Epidermal melanocyte (primary cell): ENCODE data around the gene RELA.
"Not testable (repeated sequence)": the region's sequence is repeated elsewhere in the genome, so short reads cannot be mapped to it uniquely, and the experiment has no call there.

ENCODE experiments used
- DNase-seq: peaks from one replicate; pipeline ENCODE4 v3.0.0; 2011; ENCODE audit warnings: low spot score; ENCODE audit not compliant: insufficient read length

Gene RELA

GRCh38 chr11:65672180-65672860 is 9.6 kb upstream of the RELA start:
- no peak for DNase-seq

- no peak for DNase-seq
Observed at GRCh38 chr11:65663639-65664200, 1.0 kb upstream of the RELA start.

- DNase-seq = no peak
Observed at GRCh38 chr11:65662247-65662798, 393 bp downstream of the RELA start.

GRCh38 chr11:65661599-65662246 is 993 bp downstream of the RELA start:
- DNase-seq = no peak

- not testable (repeated sequence) for DNase-seq
Observed at GRCh38 chr11:65660908-65661307, 1.8 kb downstream of the RELA start.

GRCh38 chr11:65660038-65660437 is 2.7 kb downstream of the RELA start:
- DNase-seq = no peak

GRCh38 chr11:65658174-65659021 is 4.3 kb downstream of the RELA start:
- DNase-seq = no peak

GRCh38 chr11:65657426-65657825 is 5.3 kb downstream of the RELA start:
- no peak for DNase-seq

- no peak for DNase-seq
Observed at GRCh38 chr11:65655570-65656332, 7.0 kb downstream of the RELA start.

- no peak for DNase-seq
Observed at GRCh38 chr11:65654375-65655349, 8.1 kb downstream of the RELA start.

GRCh38 chr11:65653229-65654225 is 9.2 kb downstream of the RELA start:
- DNase-seq = no peak

GRCh38 chr11:65652511-65653228 is 10.0 kb downstream of the RELA start:
- peak; percentile 100 for DNase-seq

- no peak for DNase-seq
Observed at GRCh38 chr11:65651589-65652510, 10.9 kb downstream of the RELA start.

GRCh38 chr11:65651339-65651588 is 11.5 kb downstream of the RELA start:
- DNase-seq = no peak

GRCh38 chr11:65650547-65651338 is 12.0 kb downstream of the RELA start:
- no peak for DNase-seq
